ENCODE results near the gene ABLIM3. TPM values are rescaled to one million over a fixed set of nuclear protein-coding genes. Genes with fewer than 3 reads are reported as not detected.

Gene ABLIM3
- total RNA-seq, 1 experiment from 2014 or later, result 14.3 TPM

- Histone ChIP-seq H3K36me3 (ENCODE audit: control insufficient read depth in 1 of 2, insufficient read depth in 2 of 2, low read length in 2 of 2) (no peaks in the 10 kb centered on the region), H3K9me3 (ENCODE audit: control insufficient read depth in 1 of 2, insufficient read depth in 1 of 2, low read depth in 1 of 2, low read length in 2 of 2) (no peaks in the 10 kb centered on the region), H3K9me2 (ENCODE audit: insufficient read depth) (no peaks in the 10 kb centered on the region), H3K79me2 (ENCODE audit: insufficient read depth, low read length) (no peaks in the 10 kb centered on the region), H3K27me3 (ENCODE audit: insufficient read depth, low read length) (no peaks in the 10 kb centered on the region), H3K9ac (ENCODE audit: low read length) (no peak overlapping the region), H3K27ac (ENCODE audit: low read depth, low read length) (no peak overlapping the region), H3K4me2 (ENCODE audit: low read length) (no peak overlapping the region), H4K20me1 (ENCODE audit: insufficient read depth) (no peaks in the 10 kb centered on the region), H3K4me1 (ENCODE audit: control insufficient read depth in 1 of 2, insufficient read depth in 2 of 2, low read length in 2 of 2) (no peaks in the 10 kb centered on the region), H3K4me3 (replicated peaks in 1 of 2; ENCODE audit: low read depth in 1 of 2, low read length in 2 of 2) (no peak overlapping the region), H2AFZ (ENCODE audit: low read depth, low read length, poor library complexity, severe bottlenecking) (no peak overlapping the region)
- no TSS peak for BruUV-seq (replicated peaks)
- CTCF ChIA-PET, result no interaction called here
- DNase-seq (ENCODE audit: low read depth, low spot score), result no peak
- no peak for ATAC-seq
- intact Hi-C loops (cut with micrococcal nuclease), result loop anchor here (10.0 kb wide), 1 partner anchor 302 kb away; no protein-coding TSS in a partner anchor
- RAD21 ChIA-PET (ENCODE audit: low non-redundant PET in 1 of 2, low total read pairs in 2 of 2, uncharacterized antibody in 2 of 2, unreplicated experiment in 2 of 2), result no interaction called here
- POLR2A ChIA-PET, result no interaction called here
- TF ChIP-seq MAX (IDR thresholded peaks at IDR 0.05) (no peak), SIN3A (IDR thresholded peaks at IDR 0.05; ENCODE audit: low read depth) (no peak), EGR1 (IDR thresholded peaks at IDR 0.05; ENCODE audit: low read depth) (no peak), FOSL1 (IDR thresholded peaks at IDR 0.05; ENCODE audit: low read depth) (no peak), ZBTB33 (IDR thresholded peaks at IDR 0.05; ENCODE audit: extremely low read depth, insufficient replicate concordance, low read length) (no peak), TCF7L2 (IDR thresholded peaks at IDR 0.05; ENCODE audit: borderline replicate concordance, extremely low read depth, insufficient read depth, insufficient read length) (no peak), RAD21 (IDR thresholded peaks at IDR 0.05; ENCODE audit: low read depth) (no peak), CEBPB (IDR thresholded peaks at IDR 0.05; ENCODE audit: low read depth) (no peak), ATF3 (IDR thresholded peaks at IDR 0.05) (no peak), REST (IDR thresholded peaks at IDR 0.05; ENCODE audit: low read depth) (no peak)
Measured at GRCh38 chr5:149262315-149262714, 121.0 kb downstream of the ABLIM3 start.

Data from HCT116 (cell line).